SU-DHL-6 (cell line): Measurements from ENCODE around the gene SYT5.

ENCODE experiments used
- CTCF ChIP-seq: fragments of 200-600 bp; sonication (generic); IDR thresholded peaks from one replicate; pipeline ENCODE4 v1.5.1; 2017; ENCODE audit warnings: antibody characterized with exemption, mild to moderate bottlenecking, low read length, moderate library complexity; ENCODE audit not compliant: insufficient read depth, poor library complexity, severe bottlenecking
- EZH2phosphoT487 ChIP-seq: fragments of 200-600 bp; sonication (generic), shearing (Covaris generic); conservative IDR thresholded peaks from 2 replicates; pipeline ENCODE4 v1.6.1; 2018; ENCODE audit warnings: mild to moderate bottlenecking, antibody characterized with exemption, low read length, moderate library complexity, mixed read lengths

GRCh38 chr19:55160128-55160985 is 19.7 kb downstream of the SYT5 start:
- TF ChIP-seq CTCF: peak; percentile 93
- no peak for TF ChIP-seq EZH2phosphoT487
